ENCODE results near the gene SPTAN1.

The SPTAN1 gene

DNA sequence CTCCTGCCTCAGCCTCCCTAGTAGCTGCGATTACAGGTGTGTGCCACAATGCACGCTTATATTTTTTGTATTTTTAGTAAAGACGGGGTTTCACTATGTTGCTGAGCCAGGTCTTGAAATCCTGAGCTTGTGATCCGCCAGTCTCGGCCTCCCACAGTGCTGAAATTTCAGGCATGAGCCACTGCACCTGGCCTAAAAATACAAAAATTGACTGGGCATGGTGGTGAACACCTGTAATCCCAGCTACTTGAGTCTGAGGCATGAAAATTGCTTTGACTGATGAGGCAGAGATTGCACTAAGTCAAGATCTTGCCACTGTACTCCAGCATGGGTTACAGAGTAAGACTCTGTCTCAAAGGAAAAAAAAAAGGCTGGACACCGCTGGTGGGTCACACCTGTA, 117.4 kb downstream of the SPTAN1 start:
- H3K36me3 Mint-ChIP-seq (ENCODE audit: low read depth), result no peaks in the 10 kb centered on the region
- no peaks in the 10 kb centered on the region for H3K27me3 Mint-ChIP-seq (ENCODE audit: low read depth)
- no peak overlapping the region for H3K27ac Mint-ChIP-seq
- no peak overlapping the region for H3K4me3 Mint-ChIP-seq
- H3K4me1 Mint-ChIP-seq (ENCODE audit: low read depth), result no peaks in the 10 kb centered on the region
- H3K9me3 Mint-ChIP-seq, result no peaks in the 10 kb centered on the region

DNA sequence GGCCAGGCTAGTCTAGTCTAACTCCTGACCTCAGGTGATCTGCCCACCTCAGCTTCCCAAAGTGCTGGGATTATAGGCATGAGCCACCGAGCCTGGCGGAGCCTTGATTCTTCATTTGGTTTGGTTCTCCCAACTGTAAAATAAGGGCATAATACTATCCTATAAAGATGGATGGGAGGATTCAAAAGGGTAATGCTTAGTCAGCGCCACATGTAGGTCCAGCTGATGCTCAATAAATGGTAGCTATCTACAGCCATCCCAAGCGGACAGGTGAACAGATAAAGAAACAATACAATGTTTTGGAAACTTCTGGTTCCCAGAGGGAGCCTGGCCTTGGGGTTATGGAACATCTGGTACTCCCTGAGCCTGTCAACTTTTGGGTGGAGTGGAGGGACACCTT, 123.0 kb downstream of the SPTAN1 start:
- no peaks in the 10 kb centered on the region for H3K9me3 Mint-ChIP-seq
- H3K27me3 Mint-ChIP-seq (ENCODE audit: low read depth), result no peaks in the 10 kb centered on the region
- no peak overlapping the region for H3K27ac Mint-ChIP-seq
- H3K36me3 Mint-ChIP-seq (ENCODE audit: low read depth), result no peaks in the 10 kb centered on the region
- H3K4me3 Mint-ChIP-seq, result no peak overlapping the region
- no peaks in the 10 kb centered on the region for H3K4me1 Mint-ChIP-seq (ENCODE audit: low read depth)

DNA sequence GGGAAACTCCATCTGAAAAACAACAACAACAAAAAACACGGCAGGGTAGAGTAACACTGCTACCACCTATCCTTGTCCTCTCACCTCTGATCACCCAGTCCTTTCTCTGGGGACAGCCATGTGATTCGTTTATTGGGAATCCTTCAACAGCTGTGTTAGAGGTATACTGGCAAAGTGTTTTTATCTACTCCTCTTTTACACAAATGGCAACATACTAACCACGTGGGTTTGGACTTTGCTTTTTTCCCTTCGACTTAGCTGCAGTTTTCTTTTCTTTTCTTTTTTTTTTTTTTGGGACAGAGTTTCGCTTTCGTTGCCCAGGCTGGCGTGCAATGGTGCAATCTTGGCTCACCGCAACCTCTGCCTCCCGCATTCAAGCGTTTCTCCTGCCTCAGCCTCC, 125.4 kb downstream of the SPTAN1 start:
- Mint-ChIP-seq H3K4me1 (ENCODE audit: low read depth) (no peaks in the 10 kb centered on the region), H3K27me3 (ENCODE audit: low read depth) (no peaks in the 10 kb centered on the region), H3K27ac (no peak overlapping the region), H3K9me3 (no peaks in the 10 kb centered on the region), H3K36me3 (ENCODE audit: low read depth) (peaks cover 2% of the 10 kb centered on the region), H3K4me3 (no peak overlapping the region)

Measured in T-helper 1 cell treated with Interleukin-12 subunit alpha and Interleukin-12 subunit beta and Interleukin-4 antibody, amounts not matched to agents 30 μg/mL and 1 μg/mL, for 36 hours (primary cell).